Omental fat pad (tissue), 4 donors: ENCODE measurements around the gene CEP57. TPM values are rescaled to one million over a fixed set of nuclear protein-coding genes. Genes with fewer than 3 reads are reported as not detected.

ENCODE experiments used
- ATAC-seq: fragments of 150-250 bp; one replicate; pipeline ENCODE4 v1.9.1; 2016; ENCODE audit warnings: mild to moderate bottlenecking, moderate library complexity; ENCODE audit not compliant: low FRiP score
- DNase-seq: peaks from one replicate; pipeline ENCODE4 v3.0.0-alpha.2; 2019; ENCODE audit warnings: low spot score
- CTCF ChIP-seq, 3 donors: fragments of 450-650 bp; IDR thresholded peaks; one replicate each; pipeline ENCODE4 v1.5.1; 2016 to 2017; ENCODE audit warnings: antibody characterized with exemption in 3 of 3, mild to moderate bottlenecking in 3 of 3, moderate library complexity in 2 of 3
- total RNA-seq, 4 donors: library from RNA; depleted of rRNA; stranded (reverse); fragments of >200 nt; gene quantifications; one replicate each; pipeline ENCODE4 v1.1.0, GENCODE V29; 2016

CEP57 gene
- 10 to 100 TPM; 17.8 to 38.9 (median 30.4) TPM for total RNA-seq

GRCh38 chr11:95790123-95790932, at the start of gene CEP57:
Gene CEP57 (plus strand): TSS chr11:95790498. CDS start chr11:95790699, 201 bp downstream.
- no peak for TF ChIP-seq CTCF (IDR thresholded peaks at IDR 0.05)
- DNase-seq, result peak; percentile 93
- ATAC-seq, result peak; percentile 88

GRCh38 chr11:95750101-95750500, 40.2 kb upstream of the CEP57 start:
- TF ChIP-seq CTCF (IDR thresholded peaks at IDR 0.05), result no peak
- no peak for DNase-seq
- no peak for ATAC-seq

- no peak for ATAC-seq
- no peak for TF ChIP-seq CTCF (IDR thresholded peaks at IDR 0.05)
- DNase-seq, result no peak
These were observed 38.8 kb upstream of the CEP57 start for GRCh38 chr11:95751515-95751914.

- ATAC-seq (no peak), DNase-seq (no peak)
- no peak for TF ChIP-seq CTCF (IDR thresholded peaks at IDR 0.05)
These were observed 29.4 kb upstream of the CEP57 start for GRCh38 chr11:95760941-95761340.

GRCh38 chr11:95762534-95762933, 27.8 kb upstream of the CEP57 start:
- ATAC-seq, result no peak
- no peak for DNase-seq
- no peak for TF ChIP-seq CTCF (IDR thresholded peaks at IDR 0.05)

- no peak for DNase-seq
- peak in 1 of 3 donors; percentile 62 for TF ChIP-seq CTCF (IDR thresholded peaks at IDR 0.05)
- ATAC-seq, result no peak
These were observed 25.9 kb upstream of the CEP57 start for GRCh38 chr11:95764267-95764898.

GRCh38 chr11:95766701-95767100, 23.6 kb upstream of the CEP57 start:
- ATAC-seq, result no peak
- DNase-seq, result no peak
- no peak for TF ChIP-seq CTCF (IDR thresholded peaks at IDR 0.05)
